ENCODE results near the gene IL18R1. TPM values are rescaled to one million over a fixed set of nuclear protein-coding genes. Genes with fewer than 3 reads are reported as not detected.

IL18R1 gene
- total RNA-seq, 6 experiments from 2014 or later: 5.5 to 11.2 (median 8.1) TPM

GRCh38 chr2:102342888-102343287 is 12.7 kb upstream of the IL18R1 start:
- no peak overlapping the region for H3K27ac ChIP-seq
- H3K4me3 ChIP-seq: no peak overlapping the region
- no peaks in the 10 kb centered on the region for H3K27me3 ChIP-seq
- no peaks in the 10 kb centered on the region for H3K9me3 ChIP-seq
- TF ChIP-seq, protein P1, sequence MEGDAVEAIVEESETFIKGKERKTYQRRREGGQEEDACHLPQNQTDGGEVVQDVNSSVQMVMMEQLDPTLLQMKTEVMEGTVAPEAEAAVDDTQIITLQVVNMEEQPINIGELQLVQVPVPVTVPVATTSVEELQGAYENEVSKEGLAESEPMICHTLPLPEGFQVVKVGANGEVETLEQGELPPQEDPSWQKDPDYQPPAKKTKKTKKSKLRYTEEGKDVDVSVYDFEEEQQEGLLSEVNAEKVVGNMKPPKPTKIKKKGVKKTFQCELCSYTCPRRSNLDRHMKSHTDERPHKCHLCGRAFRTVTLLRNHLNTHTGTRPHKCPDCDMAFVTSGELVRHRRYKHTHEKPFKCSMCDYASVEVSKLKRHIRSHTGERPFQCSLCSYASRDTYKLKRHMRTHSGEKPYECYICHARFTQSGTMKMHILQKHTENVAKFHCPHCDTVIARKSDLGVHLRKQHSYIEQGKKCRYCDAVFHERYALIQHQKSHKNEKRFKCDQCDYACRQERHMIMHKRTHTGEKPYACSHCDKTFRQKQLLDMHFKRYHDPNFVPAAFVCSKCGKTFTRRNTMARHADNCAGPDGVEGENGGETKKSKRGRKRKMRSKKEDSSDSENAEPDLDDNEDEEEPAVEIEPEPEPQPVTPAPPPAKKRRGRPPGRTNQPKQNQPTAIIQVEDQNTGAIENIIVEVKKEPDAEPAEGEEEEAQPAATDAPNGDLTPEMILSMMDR (IDR thresholded peaks at IDR 0.05): peak in 1 of 4 donors; percentile 8
- TF ChIP-seq POLR2A (IDR thresholded peaks at IDR 0.05): no peak
- H3K36me3 ChIP-seq: no peaks in the 10 kb centered on the region
- intact Hi-C loops (cut with DNase I): no loop called here
- 40% methylated on average over 3 of the region's 3 CpGs for WGBS (ENCODE audit: insufficient coverage, low coverage, low lambda C conversion rate, missing lambda C conversion rate)
- ATAC-seq (no peak), DNase-seq (no peak)
- H3K4me1 ChIP-seq: no peaks in the 10 kb centered on the region

- Histone ChIP-seq H3K4me3 (no peak overlapping the region), H3K27me3 (no peaks in the 10 kb centered on the region), H3K27ac (no peak overlapping the region), H3K4me1 (no peaks in the 10 kb centered on the region), H3K9me3 (no peaks in the 10 kb centered on the region), H3K36me3 (no peaks in the 10 kb centered on the region)
- no peak for ATAC-seq
- WGBS (ENCODE audit: insufficient coverage, low coverage, low lambda C conversion rate, missing lambda C conversion rate): 79% methylated on average over 3 of the region's 3 CpGs
- intact Hi-C loops (cut with DNase I): no loop called here
- no peak for TF ChIP-seq POLR2A (IDR thresholded peaks at IDR 0.05)
- TF ChIP-seq, protein P1 (IDR thresholded peaks at IDR 0.05): no peak
- DNase-seq: no peak
Measured at GRCh38 chr2:102344397-102344796, 11.2 kb upstream of the IL18R1 start.

- Histone ChIP-seq H3K9me3 (no peaks in the 10 kb centered on the region), H3K4me3 (no peak overlapping the region), H3K36me3 (no peaks in the 10 kb centered on the region), H3K4me1 (no peaks in the 10 kb centered on the region), H3K27ac (no peak overlapping the region), H3K27me3 (no peaks in the 10 kb centered on the region)
- DNase-seq (no peak), ATAC-seq (no peak)
- intact Hi-C loops (cut with DNase I): no loop called here
- WGBS (ENCODE audit: insufficient coverage, low coverage, low lambda C conversion rate, missing lambda C conversion rate): 72% methylated on average over 4 of the region's 4 CpGs
- TF ChIP-seq, protein P1 (IDR thresholded peaks at IDR 0.05): no peak
- no peak for TF ChIP-seq POLR2A (IDR thresholded peaks at IDR 0.05)
Measured at GRCh38 chr2:102345329-102345920, 10.2 kb upstream of the IL18R1 start.

GRCh38 chr2:102346381-102347130 is 9.0 kb upstream of the IL18R1 start:
- no peaks in the 10 kb centered on the region for H3K27me3 ChIP-seq
- H3K4me3 ChIP-seq: no peak overlapping the region
- ATAC-seq (no peak), DNase-seq (no peak)
- no peaks in the 10 kb centered on the region for H3K4me1 ChIP-seq
- intact Hi-C loops (cut with DNase I): no loop called here
- H3K27ac ChIP-seq: no peak overlapping the region
- no peaks in the 10 kb centered on the region for H3K9me3 ChIP-seq
- H3K36me3 ChIP-seq: no peaks in the 10 kb centered on the region
- 79% methylated on average over 7 of the region's 7 CpGs for WGBS (ENCODE audit: insufficient coverage, low coverage, low lambda C conversion rate, missing lambda C conversion rate)
- no peak for TF ChIP-seq POLR2A (IDR thresholded peaks at IDR 0.05)
- TF ChIP-seq, protein P1 (IDR thresholded peaks at IDR 0.05): no peak
